Skeletal muscle cell (primary cell): ENCODE results near the gene RABIF.
"Not testable (repeated sequence)": the region's sequence is repeated elsewhere in the genome, so short reads cannot be mapped to it uniquely, and the experiment has no call there.

Experiments
- DNase-seq: peaks from one replicate; pipeline ENCODE4 v3.0.0-alpha.2; 2010; ENCODE audit warnings: low read depth
- H3K4me3 ChIP-seq: 2 replicates; pipeline ENCODE4 v1.5.1; 2011; ENCODE audit warnings: low read depth, mild to moderate bottlenecking, control low read depth, low read length, moderate library complexity

RABIF gene

DNA sequence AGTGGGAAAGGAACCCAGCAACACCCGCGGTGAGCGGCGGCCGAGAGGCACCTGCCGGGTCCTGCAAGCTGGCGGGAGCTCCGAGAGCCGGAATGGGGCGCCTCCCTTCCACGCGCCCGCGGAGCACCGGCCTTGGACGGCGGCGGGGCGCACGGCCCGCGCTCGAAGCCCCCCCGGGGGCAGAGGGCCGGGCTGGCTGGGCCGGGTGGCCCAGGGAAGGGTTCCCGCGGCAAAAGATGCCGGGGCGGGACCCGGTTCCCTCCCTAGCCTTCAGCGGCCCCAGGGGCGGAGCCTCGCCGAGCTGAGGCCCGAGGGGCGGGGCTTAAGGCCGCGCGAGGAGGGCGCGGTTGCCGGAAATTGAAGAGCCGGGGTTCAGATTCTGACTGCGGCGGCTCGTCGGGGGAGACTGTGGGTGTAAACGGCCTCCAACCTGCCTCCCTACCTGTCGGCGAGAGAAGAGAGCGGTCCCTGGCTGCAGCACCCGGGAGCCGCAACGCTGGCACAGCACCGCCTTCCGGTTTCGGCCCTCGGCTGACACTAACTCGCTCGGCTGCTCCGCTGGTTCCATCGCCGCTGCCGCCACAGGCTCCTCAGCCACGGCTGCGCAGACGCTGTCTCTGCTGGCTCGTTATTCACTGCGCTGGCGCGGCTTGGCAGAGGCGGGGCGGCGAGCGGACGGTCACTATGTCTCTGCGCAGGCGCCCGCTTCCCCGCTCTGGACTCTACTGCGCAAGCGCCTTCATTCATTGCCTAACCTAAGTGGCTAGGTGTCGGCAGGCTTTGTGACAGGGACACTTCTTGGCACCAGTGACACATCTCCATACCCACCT is at the start of gene RABIF:
Gene RABIF, minus strand, starts transcription at position 619 of the 830 bp plus-strand sequence. Its CDS starts 51 bp downstream, at position 568.
- peak within 1 kb of the TSS; percentile 55 for H3K4me3 ChIP-seq

DNA sequence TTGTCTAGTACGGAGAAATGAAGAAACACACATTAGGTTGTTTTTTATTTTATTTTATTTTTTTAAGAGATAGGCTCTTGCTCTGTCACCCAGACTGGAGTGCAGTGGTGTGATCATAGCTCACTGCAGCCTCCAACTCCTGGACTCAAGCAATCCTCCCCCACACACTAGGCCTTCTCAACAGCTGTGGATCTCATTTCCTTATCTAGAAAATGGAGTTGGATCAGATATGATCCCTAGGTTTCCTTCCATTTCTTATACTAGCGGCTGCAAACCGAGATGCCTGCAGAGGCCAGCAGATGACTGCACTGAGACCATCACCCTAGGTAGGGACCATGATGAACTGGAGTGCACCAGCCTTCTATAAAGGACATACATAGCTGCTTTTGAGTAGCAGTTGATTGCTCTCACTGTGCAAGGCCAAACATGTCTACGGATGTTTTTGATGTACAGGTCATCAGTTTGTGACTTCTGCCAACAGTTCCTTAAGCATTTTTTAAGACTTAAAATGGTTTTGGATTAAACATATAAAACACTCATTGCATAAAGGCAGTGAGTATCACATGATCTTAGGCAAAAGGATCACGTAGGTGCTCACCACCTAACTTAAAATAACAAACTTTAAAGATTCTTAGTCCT is 49.5 kb upstream of the RABIF start:
- no peak overlapping the region for H3K4me3 ChIP-seq
- DNase-seq: no peak

More for the DNA sequence above, at the start of gene RABIF:
- peak; percentile 76 for DNase-seq

GRCh38 chr1:202936409-202936808 is 47.5 kb upstream of the RABIF start:
- DNase-seq, H3K4me3 ChIP-seq: not testable (repeated sequence)

GRCh38 chr1:202935844-202936243 is 46.9 kb upstream of the RABIF start:
- no peak overlapping the region for H3K4me3 ChIP-seq
- DNase-seq: no peak

DNA sequence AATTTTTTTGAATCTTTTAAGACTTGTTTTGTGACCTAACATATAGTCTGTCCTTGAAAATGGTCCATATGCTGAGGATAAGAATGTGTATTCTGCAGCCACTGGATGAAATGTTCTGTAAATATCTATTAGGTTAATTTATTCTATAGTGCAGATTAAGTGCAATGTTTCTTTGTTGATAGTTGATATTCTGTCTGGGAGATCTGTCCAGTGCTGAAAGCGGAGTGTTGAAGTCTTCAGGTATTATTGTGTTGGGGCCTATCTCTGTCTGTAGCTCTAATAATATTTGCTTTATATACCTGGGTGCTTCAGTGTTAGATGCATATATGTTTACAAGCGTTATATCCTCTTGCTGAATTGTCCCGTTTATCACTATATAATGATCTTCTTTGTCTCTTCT is 45.8 kb upstream of the RABIF start:
- DNase-seq: no peak
- no peak overlapping the region for H3K4me3 ChIP-seq

DNA sequence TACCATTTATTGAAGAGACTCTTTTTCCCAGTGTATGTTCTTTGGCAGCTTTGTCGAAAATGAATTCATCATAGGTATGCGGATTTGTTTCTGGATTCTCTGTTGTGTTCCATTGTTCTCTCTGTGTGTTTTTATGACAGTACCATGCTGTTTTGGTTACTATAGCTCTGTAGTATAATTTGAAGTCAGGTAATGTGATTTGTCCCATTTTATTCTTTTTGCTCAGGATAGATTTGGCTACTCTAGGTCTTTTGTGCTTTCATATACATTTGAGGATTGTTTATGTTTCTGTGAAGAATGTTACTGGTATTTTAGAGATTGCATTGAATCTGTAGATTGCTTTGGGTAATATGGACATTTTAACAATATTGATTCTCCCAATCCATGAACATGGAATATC is 43.5 kb upstream of the RABIF start:
- DNase-seq: no peak
- H3K4me3 ChIP-seq: no peak overlapping the region

- peak; percentile 88 for DNase-seq
- H3K4me3 ChIP-seq: peak within 1 kb of the TSS; percentile 99
Measured at GRCh38 chr1:202926581-202927491, 37.9 kb upstream of the RABIF start, which contains the start of gene KLHL12. Gene KLHL12 (minus strand): TSS chr1:202927234. CDS start chr1:202925162, 2,072 bp downstream.

DNA sequence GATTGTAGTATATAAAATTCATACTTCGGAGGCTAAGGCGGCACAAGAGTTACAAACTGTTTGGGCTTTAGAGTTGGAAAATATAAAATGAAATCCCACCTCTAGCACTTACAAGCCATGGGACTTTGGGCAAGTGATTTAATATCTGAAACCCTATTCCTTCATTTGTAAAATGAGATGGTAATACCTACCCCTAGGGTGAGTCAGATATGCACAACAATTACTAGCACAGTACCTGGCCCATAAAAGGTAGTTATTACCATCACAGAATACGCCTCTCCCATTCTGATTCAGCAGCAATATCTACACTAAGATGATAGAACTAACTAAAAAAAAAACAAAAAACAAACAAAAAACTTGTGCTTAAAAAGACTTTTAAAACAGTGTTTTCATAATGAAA is 34.6 kb upstream of the RABIF start:
- DNase-seq: no peak

GRCh38 chr1:202919615-202920014 is 30.7 kb upstream of the RABIF start:
- H3K4me3 ChIP-seq: no peak overlapping the region
- DNase-seq: no peak

More for the DNA sequence above, 34.6 kb upstream of the RABIF start:
- no peak overlapping the region for H3K4me3 ChIP-seq

DNA sequence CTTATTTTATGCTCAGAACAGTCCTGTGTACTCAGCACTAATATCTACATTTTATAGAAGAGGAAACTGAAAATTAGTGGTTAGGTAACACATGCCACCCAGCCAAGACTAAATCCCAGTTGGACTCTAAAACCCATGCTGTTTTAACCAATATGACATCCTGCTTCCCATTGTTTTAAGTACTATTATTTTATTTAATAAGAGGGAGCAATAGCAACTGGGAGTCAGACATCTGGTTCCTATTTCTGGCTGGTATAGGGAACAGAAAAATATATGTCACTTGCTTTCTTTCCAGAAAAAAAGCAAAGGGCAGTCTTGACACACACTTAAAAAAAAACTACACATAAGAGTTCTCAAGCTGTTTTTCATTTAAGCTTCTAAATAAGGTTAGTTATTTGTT is 26.2 kb upstream of the RABIF start:
- no peak for DNase-seq
- no peak overlapping the region for H3K4me3 ChIP-seq

GRCh38 chr1:202912476-202912875 is 23.5 kb upstream of the RABIF start:
- not testable (repeated sequence) for H3K4me3 ChIP-seq, DNase-seq

- no peak overlapping the region for H3K4me3 ChIP-seq
- no peak for DNase-seq
Measured at GRCh38 chr1:202909494-202909893, 20.5 kb upstream of the RABIF start.

- DNase-seq: no peak
Measured at GRCh38 chr1:202908998-202909397, 20.0 kb upstream of the RABIF start.

GRCh38 chr1:202905331-202905730 is 16.4 kb upstream of the RABIF start:
- no peak for DNase-seq
- H3K4me3 ChIP-seq: no peak overlapping the region

More at GRCh38 chr1:202908998-202909397, 20.0 kb upstream of the RABIF start:
- no peak overlapping the region for H3K4me3 ChIP-seq

- not testable (repeated sequence) for H3K4me3 ChIP-seq, DNase-seq
Measured at GRCh38 chr1:202903808-202904207, 14.9 kb upstream of the RABIF start.

DNA sequence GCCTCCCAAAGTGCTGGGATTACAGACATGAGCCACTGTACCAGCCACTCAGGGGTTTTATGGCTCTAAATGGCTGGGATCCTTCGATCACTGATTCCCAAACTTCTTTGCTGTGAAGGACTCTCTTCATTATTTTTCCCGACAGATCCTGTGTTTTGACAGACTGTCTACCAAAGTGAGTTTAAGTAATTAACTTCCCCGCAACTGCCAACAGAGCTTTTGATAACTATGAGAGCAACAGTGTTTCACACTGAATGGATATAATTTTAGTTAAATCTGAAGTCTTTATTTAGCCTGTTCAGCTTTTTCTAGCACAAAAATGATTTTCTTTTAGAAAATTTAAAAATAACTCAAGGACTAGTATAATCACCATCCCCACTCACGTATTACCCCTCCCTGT is 12.6 kb upstream of the RABIF start:
- DNase-seq: no peak
- no peak overlapping the region for H3K4me3 ChIP-seq

- no peak overlapping the region for H3K4me3 ChIP-seq
Measured at GRCh38 chr1:202892501-202892900, 3.6 kb upstream of the RABIF start.

GRCh38 chr1:202890392-202890791 is 1.4 kb upstream of the RABIF start:
- no peak for DNase-seq
- no peak overlapping the region for H3K4me3 ChIP-seq

More at GRCh38 chr1:202892501-202892900, 3.6 kb upstream of the RABIF start:
- DNase-seq: no peak

DNA sequence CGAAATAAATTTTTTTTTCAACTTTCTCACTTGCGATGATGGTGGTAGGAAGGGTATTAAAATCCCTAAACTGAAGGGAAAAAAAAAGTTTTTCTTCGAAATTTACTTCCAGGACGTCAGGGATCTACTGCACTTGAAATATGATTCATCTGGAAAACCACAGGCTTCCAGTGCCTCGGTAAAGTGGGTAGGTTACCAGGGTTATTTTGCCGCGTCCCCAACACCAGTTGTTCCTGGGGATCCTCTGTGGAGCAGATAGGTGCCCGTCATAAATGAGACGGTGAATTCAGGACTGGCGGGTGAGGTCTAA is 773 bp downstream of the RABIF start:
- peak overlapping the region; percentile 55 for H3K4me3 ChIP-seq
- DNase-seq: no peak

- DNase-seq: no peak
- no peak overlapping the region for H3K4me3 ChIP-seq
Measured at GRCh38 chr1:202880961-202881460, 7.9 kb downstream of the RABIF start.
